ENCODE data around the gene NRG3.
A peak's percentile ranks its signal among the peaks of the same experiment; 100 is the strongest.

The NRG3 gene

GRCh38 chr10:82924711-82925110 lies 1049.7 kb downstream of the NRG3 start:
- no peak for TF ChIP-seq CTCF (IDR thresholded peaks at IDR 0.05)

DNA sequence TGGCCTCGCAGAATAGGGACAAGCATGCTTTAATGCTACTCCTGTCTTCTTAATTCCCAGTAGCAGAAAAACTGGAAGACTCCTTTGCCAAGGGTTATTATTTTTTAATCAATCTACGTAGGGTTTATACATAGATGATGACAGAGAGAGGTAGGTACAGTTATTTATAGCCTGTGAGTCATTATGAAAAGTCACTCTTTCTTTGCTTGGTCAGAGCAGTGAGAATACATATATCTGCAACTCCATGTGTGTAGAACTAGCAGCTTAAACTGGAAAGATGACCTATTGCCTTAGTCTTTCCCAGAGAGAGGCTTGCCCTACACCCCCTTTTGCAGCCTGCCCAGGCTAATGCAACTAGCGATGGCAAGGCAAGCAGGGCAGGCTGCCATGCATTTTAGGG lies 1050.6 kb downstream of the NRG3 start:
- TF ChIP-seq CTCF (IDR thresholded peaks at IDR 0.05), result no peak

- TF ChIP-seq CTCF (IDR thresholded peaks at IDR 0.05), result no peak
Measured at GRCh38 chr10:82932451-82932850, 1057.5 kb downstream of the NRG3 start.

DNA sequence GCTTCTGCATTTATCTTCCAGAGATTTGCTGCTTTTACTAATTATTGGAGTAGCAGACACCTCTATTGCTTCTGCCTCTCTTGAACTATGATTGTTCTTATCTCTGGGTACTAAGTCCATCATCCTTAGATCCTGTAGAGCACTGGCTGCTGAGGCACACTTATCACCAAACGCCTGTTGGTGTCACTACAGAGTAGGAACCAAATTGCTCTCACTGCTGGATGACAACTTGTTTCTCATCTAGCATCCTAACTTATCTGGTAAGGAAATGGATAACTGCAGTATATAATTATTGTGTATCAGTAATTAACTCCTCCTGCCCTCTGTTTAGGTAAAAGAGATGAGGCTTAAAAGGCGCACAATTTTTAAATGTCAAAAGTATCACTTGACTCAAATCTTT lies 1059.4 kb downstream of the NRG3 start:
- peak; percentile 54; the same call in 1 of the 2 replicates for TF ChIP-seq CTCF (IDR thresholded peaks at IDR 0.05)

DNA sequence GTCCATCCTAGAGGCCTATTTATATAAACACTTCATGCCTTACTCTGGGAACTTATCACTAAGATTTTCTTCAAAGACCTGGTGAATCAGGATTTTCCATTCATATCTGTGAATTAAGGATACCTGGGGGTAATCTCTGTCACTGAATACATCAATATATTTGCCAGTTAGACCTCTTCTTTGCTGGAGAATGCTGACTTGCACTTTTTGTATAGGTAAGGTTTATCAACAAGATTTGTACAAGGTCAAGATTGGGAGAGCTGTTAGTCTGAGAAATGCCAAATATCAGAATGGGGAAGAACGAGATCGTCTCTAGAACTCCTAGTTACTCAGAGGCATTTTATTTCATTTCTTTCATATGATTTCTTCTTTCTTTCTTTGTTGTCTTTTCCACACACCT lies 1060.0 kb downstream of the NRG3 start:
- TF ChIP-seq CTCF (IDR thresholded peaks at IDR 0.05), result no peak

GRCh38 chr10:82938331-82938730 lies 1063.3 kb downstream of the NRG3 start:
- no peak for TF ChIP-seq CTCF (IDR thresholded peaks at IDR 0.05)

GRCh38 chr10:82942286-82943099 lies 1067.5 kb downstream of the NRG3 start:
- no peak for TF ChIP-seq CTCF (IDR thresholded peaks at IDR 0.05)

GRCh38 chr10:82943142-82943541 lies 1068.1 kb downstream of the NRG3 start:
- no peak for TF ChIP-seq CTCF (IDR thresholded peaks at IDR 0.05)

Data from LNCAP (cell line).